NCI-H1105 (cell line): ENCODE data around the gene SEPTIN5.

Experiments
- DNase-seq: peaks from one replicate; lab custom pipeline; 2025; lab: John Stamatoyannopoulos, UW

SEPTIN5 gene

DNA sequence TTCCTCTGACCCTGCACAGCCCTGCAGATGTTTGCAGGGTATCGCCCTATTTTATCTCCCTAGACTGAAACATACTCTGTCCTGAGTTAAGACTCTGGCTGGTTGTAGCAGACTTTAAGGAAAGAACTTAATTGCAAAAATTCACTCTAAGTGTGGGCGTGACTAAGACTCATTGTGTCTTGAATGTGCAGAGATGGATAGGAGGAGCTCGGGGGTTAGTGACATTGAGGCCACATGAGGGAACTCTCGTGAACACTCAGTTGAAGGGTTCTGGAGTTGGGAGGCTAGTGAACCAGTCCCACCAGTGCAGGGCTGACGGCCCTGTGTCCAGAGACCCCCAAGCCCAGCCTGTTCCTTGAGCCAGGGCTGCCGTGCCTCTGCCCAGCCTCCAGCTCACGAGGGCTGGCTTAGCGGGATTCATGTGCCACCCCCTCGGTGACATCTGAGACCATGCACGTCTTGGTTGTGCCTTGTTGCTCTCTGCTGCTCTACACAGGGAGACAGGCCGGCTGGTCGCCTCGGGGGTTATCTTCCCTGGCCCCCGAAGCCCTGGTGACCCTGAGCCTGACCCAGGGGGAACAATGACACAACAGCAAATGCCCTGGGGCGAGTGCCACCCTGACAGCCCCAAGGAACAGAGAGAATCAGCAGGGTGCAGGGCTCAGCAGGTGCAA is 34.8 kb downstream of the SEPTIN5 start:
- no peak for DNase-seq

GRCh38 chr22:19749876-19750275 is 35.6 kb downstream of the SEPTIN5 start:
- no peak for DNase-seq

- DNase-seq: no peak
These were observed 36.5 kb downstream of the SEPTIN5 start for GRCh38 chr22:19750507-19751490.

DNA sequence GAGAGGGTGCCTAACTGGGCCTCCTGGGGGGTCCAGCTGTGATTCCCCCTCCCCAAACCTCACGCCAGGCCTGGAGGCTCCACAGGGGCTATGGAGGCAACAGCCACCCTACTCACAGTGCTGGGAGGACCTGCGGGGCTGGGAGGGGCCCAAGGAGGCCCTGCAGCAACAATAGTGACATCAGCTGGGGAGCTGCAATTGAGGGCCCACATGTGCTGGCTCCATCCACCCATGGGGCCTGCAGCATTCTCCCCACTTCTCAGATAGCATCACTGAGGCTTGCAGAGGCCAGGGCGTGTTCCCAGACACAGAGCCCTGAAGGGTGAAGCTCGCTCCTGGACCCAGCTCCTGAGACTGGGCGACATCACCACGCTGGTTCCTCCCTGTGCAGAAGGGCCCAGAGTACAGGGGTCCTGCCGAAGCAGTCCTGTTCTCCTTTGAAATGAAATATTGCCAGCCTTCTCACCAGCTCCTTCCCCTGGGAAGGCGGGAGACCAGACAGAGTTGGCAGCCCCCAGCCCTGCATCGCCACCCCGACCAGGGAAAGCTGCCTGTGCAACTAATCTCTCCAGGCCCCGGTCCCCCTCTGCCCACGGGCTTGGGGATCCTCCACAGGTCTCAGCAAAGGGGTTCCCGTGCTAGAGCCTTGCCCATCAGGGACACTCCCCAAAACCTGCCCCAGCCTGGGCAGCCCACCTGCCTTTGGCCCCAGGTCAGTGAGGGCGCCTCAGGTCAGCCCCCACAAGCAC is 37.4 kb downstream of the SEPTIN5 start:
- no peak for DNase-seq

GRCh38 chr22:19753090-19753842 is 39.0 kb downstream of the SEPTIN5 start:
- no peak for DNase-seq

DNA sequence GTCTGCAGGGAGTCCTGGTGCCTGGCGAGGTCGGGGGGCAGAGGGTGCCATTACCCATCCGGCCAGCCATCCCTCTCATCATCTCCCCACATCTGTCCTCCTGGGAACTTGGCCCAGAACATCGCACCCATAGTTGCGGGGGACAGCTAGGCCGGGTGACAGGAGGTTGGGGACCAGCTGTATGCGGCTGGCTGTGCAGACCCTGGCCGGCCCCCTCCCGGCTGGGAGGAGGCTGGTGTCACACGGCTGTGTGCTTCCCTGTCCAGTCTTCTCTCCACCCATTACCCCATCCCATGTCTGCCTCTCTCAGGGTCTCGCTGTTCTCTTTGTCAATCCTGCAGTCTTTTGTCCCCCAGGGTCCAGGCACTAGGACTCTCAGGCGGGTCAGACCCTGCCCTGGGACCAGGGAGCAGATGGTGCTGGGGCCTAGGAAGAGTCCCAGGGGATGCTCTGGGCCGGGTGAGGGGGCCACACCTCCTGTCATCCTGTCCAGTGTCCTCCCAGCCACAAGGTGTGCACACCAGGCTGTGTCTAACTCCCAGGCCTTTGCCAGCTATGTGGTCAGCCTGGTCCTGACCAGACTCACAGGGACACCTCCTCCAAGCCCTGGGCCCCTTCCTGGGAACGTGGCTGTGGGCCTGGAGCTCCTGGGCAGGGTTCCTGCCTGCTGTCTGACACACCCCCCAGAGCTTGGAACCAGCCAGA is 39.8 kb downstream of the SEPTIN5 start:
- DNase-seq: no peak

- no peak for DNase-seq
These were observed 40.4 kb downstream of the SEPTIN5 start for GRCh38 chr22:19754701-19755144.

- no peak for DNase-seq
These were observed 40.9 kb downstream of the SEPTIN5 start for GRCh38 chr22:19755145-19755710.

DNA sequence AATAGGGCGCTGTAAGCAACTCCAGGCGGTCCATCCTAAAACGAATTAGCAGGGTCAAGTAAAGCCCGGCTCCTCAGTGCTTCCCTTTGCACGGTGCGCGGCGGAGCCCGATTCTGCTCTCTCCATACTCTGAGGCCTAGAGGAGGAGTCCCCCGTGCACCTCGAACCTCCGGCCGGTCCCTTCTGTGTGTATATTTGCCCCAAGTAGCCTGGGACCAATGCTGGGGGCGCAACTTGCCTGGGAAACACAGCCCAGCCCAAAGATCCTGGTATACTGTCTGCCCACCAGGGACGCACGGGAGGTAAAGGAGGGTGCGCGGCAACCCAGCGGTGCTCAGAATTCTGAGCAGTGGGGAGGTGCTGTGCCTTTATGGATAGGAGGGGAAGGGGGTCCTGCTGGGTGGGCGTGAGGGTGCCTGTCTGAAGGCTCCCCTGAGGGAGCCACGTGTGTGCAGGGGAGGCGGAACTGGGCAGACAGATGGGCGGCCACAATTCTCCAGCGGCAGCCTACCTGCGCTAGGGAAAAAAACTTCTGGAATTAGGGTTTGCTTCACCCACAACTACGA is 41.5 kb downstream of the SEPTIN5 start:
- no peak for DNase-seq

DNA sequence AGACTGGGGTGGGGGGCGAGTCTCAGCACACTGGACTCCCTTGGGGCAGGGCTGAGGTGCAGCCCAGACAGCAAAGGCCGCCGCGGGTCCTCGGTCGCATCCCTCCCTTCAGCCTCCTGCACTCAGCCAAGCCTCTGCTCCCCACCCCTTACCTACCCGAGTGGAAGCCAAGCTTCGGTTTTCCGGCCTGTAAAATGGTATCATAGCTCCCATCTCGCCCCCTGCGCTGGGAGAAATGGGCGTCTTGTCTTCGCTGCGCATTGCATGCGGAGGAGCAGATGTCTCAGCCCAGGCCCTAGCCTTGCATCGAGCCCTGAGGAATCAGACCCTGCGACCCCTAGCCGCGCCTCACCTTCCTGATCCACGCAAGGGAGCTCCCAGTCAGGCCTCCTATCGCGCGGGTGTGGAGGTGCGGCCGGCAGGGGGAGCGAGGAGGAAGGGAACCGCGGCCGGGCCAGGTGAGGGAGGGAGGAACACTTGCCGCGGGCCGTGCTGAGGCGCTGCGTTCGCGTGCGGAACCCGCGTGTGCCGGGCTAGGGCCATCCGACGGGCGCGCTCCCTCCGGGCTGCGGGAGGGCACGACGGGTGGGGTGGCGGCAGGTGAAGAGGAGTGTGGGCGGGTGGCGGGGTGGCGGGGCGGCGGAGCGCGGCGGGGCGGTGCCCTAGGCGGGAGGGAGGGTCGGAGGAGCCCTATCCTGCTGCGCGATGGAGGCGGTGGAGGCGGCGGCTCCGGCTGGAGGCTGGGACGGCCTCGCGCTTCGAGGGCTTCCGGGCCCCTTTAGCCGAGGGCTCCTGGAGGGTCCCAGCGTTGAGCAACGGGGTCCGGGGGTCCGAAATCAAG is 42.2 kb downstream of the SEPTIN5 start:
- DNase-seq: peak; percentile 10

DNA sequence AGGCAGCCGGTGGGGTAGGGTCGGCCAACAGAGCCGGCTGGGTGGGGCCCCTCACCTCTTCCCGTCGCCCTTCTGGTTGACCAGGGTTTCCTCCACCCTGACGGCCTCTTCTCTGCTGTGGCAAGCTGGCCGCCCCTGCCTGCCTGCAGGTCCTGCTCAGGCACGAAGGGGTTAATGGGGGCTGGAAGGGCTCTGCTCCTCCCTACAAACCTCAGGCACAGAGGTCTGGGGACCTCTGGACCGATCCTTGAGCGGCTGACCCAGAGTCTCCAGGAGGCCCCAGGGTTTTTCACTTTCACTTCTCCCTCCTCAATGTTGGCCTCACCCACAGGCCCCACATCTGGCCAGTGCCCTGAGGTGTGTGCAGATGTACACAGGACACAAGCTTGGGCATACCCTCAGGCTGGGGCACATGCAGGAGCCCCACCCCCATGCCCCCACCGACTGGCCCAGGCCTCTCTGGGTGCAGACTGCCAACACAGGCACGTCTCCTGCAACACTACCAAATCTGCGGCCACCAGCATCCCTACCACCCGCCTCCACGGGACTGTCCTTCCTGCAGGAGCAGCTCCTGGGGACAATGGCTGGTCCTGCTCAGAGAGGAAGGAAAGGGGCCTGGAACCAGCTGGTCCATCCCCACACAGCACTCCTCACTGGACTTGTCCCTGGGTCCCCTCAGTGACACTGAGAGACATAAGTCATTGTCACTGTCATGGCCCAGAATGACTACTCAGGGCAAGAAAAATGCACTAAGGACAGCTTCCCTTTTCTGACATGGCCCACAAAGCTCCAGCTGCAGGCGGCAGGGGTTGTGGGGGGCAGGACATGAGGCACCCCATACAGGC is 43.1 kb downstream of the SEPTIN5 start:
- no peak for DNase-seq

DNA sequence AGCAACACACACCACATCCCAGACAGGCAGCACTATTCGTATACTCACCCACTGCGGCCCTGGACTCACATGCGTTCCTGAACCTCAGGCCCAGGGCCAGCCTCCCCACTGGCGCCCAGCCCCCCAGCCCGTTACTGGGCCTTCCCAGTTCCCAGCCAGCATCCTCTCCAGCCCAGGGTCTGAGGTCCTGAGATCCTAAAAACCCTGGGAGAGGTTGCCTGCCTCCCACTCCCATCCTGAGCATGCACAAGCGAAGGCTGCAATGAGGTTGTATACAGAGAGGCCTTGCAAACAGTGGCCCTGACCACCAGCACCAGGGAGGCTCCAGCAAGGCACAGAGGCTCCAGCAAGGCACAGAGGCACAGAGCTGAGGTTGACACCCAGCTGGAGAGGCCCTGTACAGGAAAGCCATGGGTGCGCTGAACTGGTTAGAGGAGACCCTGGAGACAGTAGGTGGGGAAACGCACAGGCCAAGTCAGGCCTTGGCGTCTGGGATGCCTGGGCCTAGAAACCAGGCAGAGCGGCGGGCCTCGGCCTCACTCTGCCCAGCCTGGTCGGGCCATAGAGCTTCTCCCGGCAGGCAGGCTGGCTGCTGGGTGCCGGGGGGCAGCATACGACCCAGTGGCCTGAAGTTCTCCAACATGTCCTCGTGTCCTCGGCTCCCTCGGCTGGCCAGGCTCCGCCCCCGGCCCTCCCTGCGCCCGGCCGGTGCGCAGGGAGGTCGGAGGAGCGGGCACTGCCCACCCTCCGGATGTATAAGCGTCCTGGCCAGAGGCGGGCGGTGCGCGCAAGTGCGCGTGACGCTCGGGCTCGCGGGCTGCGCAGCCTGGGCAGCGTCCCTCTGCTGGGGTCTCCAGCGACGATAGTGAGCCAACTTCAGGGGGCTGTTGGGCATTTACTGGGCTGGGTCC is 43.9 kb downstream of the SEPTIN5 start:
- DNase-seq: no peak

DNA sequence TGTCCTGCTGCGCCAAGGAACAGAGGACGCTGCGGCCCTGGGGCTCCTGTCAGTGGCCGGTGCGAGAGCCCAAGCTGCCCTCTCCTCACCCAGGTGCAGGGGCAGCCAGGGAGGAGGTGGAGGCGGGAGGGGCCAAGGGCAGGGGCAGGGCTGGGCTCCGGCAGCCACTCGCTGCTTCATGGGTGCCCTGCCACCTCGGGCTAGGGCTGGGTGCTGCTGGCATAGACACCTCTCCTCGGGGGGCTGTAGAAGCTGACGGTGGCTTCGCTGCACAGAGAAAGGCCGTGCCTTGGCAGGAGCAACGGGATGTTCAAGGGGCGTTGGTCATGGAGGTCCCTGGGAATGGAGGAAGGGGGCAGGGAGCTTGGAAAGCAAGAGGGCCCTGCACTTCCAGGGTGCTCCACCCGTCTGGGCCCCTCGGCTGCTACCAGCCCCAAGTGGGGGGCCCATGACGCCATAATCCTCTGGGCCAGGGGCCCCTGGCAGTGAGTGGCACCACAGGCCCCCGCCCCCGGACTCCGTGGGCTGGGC is 44.7 kb downstream of the SEPTIN5 start:
- no peak for DNase-seq

- DNase-seq: no peak
These were observed 45.2 kb downstream of the SEPTIN5 start for GRCh38 chr22:19759427-19760057.

GRCh38 chr22:19760058-19760950 is 46.0 kb downstream of the SEPTIN5 start, which contains the start of gene TBX1:
Gene TBX1, plus strand, starts transcription at chr22:19760778. Its CDS starts 66 bp downstream, at chr22:19760844.
- no peak for DNase-seq
